IPS-18c (cell line): ENCODE results near the gene SETD1A.

Experiments
- H3K4me3 ChIP-seq: 2 replicates; pipeline ENCODE4 v1.7.0; 2013; ENCODE audit warnings: low read depth, mild to moderate bottlenecking, low read length, moderate library complexity; ENCODE audit not compliant: insufficient read depth
- H3K9me3 ChIP-seq: one replicate; pipeline ENCODE4 v1.6.1; 2013; ENCODE audit warnings: mild to moderate bottlenecking, low read length, moderate library complexity; ENCODE audit not compliant: control insufficient read depth, insufficient read depth

The SETD1A gene

DNA sequence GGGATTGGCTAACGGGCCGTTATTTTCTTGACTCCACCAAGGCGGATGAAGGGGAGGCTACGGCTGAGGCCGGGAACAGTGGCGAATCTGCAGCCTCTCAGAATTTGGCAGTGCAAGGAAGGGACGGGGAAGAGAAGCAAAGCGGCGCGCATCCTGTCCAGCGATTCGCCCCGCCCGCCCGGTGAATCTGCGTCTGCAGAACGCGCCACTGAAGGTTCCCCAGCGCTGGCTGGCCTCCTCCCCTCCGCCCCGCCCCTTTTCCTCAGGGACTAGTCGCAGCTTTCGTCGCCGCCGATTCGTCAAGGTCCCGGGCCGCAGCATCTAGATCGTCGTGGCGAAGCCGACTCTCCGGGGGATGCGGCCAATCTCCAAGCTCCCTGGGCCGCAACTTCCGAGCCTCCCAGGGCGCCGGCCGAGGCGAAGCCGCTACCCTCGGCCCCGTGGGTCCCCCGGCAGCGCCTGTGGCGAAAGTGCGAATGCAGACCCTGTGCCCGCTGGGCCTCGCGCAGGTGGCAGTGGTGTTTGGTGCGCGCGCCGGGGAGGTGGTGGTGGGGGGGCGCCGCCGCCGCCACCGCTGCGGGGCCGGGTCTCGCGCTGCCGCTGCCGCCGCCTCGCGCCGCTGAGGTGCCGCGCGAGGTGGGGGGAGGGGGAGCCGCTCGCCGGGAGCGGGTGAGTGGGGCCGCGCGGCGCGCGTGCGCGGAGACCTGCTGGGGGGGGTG is at the start of gene SETD1A:
SETD1A (plus strand) TSS at position 299 of the 719 bp plus-strand sequence. CDS start 978 bp downstream, outside the sequence.
- peak within 1 kb of the TSS; percentile 100 for H3K4me3 ChIP-seq
- no peaks in the 10 kb centered on the region for H3K9me3 ChIP-seq

DNA sequence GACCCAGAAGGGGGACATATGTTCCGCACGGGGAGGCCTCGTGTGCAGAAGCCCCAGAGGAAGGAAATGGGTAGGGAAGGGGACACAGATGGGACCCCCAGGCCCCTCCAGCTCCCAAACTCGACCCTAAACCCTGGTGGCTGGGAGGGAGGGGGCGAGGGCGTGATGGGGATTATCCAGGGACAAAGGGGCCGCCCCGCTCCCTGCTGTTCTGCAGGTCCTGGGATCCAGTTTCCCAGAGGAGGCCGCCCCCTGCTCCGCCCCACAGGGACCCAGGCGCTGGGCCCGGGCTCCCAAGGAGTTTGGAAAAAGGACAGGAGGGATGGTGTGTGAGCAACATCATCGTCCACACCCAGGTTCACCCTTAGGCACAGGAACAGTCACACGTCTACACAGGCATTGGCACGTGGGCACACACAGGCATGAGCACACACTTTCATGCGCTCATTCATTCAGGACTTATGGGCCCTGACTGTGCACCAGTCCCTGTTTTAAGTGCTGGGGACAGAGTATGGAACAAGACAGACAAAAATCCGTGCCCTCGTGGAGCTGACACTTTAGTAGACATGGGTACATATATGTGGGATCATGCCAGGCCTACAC is 47.0 kb upstream of the SETD1A start:
- Histone ChIP-seq H3K4me3 (no peak overlapping the region), H3K9me3 (no peaks in the 10 kb centered on the region)

DNA sequence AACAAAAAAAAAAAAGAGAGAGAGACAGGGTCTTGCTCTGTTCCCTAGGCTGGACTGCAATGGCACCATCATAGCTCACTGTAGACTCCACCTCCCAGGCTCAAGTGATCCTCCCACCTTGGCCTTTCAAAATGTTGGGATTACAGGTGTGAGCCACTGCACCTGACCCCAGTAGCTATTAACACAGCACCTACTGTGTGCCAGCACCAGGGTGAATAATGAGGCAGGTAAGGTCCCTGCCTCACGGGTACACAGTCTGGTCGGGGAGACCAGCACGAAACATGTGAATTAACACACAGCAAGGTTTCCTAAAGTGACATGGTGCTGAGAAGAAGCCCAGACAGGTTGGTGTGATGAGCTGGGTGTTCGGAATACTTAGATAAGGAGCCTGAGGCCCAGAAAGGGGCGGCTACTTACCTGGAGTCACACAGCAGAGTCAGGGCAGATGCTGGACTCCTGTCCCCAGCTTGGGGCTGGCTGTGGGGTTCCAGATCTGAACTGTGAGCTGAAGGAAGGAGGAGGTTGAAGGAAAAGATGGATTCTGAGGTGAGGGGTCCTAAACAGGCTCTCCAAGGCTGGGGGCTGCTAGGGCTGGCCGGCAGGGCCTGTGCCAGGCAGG is 44.7 kb upstream of the SETD1A start:
- no peak overlapping the region for H3K4me3 ChIP-seq

DNA sequence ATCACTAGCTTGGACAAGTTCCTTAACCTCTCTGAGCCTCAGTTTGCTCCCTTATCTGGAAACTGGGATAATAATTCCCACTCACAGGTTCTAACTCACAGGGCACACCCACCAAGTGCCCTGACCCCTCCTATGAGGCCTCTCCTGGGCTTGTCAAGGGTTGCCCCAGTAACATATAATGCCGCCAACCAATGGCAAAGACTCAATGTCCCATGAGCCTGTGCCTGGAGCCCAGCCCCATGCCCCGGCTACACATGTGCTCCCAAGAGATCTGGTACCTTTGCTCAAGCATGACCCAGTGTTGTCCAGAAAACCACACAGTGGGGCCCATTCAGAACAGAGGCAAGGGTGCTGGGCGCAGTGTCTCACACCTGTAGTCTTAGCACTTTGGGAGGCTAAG is 42.7 kb upstream of the SETD1A start:
- no peaks in the 10 kb centered on the region for H3K9me3 ChIP-seq
- no peak overlapping the region for H3K4me3 ChIP-seq

More for the DNA sequence above, 44.7 kb upstream of the SETD1A start:
- no peaks in the 10 kb centered on the region for H3K9me3 ChIP-seq

DNA sequence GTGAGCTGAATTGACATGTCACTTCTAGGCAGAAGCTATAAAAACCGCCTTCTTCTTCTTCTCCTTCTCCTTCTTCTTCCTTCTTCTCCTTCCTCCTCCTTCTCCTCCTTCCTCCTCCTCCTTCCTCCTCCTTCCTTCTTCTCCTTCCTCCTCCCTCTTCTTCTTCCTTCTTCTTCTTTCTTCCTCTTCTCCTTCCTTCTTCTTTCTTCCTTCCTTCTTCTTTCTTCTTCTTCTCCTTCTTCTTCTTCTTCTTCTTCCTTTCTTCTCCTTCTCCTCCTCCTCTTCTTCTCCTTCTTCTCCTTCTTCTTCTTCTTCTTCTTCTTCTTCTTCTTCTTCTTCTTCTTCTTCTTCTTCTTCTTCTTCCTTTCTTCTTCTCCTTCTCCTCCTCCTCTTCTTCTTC is 38.9 kb upstream of the SETD1A start:
- H3K4me3 ChIP-seq: no peak overlapping the region

DNA sequence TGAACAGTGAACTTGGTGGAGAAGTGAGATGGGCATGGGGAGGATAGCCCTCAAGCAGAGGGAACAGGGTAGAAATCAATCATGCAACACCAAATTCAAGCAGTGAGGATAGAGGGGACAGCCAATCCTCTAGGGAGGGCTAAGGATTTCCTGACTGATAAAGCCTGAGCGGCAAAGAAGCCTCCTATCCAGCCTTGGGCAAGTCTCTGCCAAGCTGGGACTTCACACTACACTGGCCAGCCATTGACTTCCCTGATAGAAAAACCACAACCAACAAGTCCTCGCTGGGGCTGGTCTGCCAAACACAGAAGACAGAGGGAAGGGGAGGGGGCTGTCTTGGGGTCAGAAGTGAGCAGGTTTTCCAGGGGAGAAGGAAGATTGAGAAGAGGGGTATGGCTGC is 36.7 kb upstream of the SETD1A start:
- Histone ChIP-seq H3K9me3 (no peaks in the 10 kb centered on the region), H3K4me3 (no peak overlapping the region)

More for the DNA sequence above, 38.9 kb upstream of the SETD1A start:
- no peaks in the 10 kb centered on the region for H3K9me3 ChIP-seq

DNA sequence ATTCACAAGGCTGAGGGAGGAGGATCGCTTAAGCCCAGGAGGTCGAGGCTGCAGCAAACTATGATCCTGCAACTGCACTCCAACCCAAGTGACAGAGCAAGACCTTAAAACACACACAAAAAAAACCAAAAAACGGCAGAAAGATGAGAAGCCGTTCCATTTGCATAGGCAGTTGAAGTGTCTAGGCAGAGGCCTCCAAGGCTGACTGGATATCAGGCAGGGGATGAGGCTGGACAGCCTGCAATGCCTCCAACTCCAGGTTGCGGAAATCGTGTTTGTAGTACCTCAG is 36.2 kb upstream of the SETD1A start:
- Histone ChIP-seq H3K9me3 (no peaks in the 10 kb centered on the region), H3K4me3 (peak overlapping the region; percentile 90; the same call in 1 of the 2 replicates)

DNA sequence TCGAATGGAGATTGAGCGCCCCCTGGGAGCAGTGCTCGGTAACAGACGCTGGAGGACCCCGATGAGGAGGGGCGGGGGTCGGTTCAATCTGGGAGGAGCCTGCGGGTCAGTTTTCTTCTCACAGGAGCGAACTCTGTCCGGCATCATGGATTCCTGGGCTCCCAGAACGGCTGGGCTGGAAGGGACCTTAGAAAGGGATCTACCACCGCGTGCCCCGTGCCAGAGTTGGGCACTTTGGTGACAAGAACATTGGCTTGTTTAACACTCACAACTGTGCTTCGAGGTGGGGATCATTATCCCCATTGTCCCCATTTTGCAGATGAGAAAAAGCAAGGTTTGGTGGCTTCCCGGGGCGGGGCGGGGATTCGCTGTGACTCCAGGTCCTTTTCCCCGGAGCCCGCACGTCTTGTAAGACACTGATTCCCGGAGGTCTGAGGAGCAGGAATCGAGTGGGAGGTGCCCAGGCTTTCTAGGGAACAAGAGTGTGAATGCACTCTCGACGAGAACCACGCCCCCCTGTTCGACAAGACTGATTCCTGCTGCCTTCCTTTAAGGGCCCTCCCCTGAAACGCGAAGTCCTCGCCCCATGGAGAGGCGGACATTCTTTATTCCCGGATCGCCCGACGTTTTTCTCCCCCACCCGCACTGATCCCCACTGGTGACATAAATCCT is 35.7 kb upstream of the SETD1A start:
- H3K4me3 ChIP-seq: peak overlapping the region; percentile 90
- peaks cover 3% of the 10 kb centered on the region for H3K9me3 ChIP-seq

DNA sequence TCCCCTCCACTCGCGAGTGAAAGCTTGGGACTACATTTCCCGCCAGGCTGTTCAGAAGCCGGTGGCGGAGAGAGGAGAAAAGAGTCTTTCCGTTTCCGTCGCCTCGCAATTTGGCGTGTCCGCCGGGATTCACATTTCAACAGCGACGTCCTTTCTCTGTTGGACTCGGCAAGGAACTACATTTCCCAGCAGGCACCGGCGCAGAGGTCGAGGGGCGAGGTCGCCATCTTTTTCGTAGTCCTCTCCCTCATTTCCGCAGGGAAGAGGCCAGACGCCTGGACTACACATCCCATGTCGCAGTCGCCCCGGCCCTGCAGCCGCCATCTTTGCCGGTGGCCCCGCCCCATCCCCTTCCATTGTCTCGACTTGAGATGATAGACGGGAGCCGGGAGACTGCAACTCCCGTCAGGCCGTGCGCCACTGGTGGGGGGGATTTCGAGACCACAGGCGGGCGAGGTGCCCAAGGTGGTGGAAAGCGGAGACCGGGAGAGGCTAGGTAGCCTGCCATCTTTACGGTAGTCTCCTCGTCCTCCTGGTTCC is 35.1 kb upstream of the SETD1A start:
- Histone ChIP-seq H3K9me3 (peaks cover 3% of the 10 kb centered on the region), H3K4me3 (peak overlapping the region; percentile 90)

DNA sequence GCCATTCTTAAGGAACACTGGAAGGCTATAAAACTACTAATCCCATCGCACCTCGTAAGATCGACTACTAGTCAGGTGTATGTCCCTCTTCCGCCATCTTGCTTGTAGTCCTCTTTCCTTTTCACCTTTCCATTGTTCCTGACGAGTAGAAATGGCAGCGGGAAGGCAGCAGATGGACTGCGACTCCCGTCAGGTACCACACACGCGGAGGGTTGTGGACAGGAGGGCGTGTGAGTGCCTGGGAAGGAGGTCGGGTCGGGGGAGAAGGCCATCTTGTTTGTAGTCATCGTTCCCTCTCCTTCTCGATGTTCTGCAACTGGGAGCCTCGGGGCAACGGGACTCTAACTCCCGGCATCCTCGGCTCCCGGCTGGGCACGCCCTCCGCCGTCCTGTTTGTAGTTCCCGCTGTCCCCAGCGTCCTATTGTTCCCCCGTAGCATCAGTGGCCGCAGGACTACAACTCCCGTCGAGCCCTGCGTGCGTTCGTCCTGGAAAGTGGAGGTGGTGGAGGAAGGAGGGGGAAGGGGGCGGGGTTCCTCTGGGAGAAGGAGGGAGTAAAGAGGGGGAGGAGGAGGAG is 34.5 kb upstream of the SETD1A start:
- H3K9me3 ChIP-seq: peaks cover 3% of the 10 kb centered on the region
- peak overlapping the region; percentile 26 for H3K4me3 ChIP-seq

DNA sequence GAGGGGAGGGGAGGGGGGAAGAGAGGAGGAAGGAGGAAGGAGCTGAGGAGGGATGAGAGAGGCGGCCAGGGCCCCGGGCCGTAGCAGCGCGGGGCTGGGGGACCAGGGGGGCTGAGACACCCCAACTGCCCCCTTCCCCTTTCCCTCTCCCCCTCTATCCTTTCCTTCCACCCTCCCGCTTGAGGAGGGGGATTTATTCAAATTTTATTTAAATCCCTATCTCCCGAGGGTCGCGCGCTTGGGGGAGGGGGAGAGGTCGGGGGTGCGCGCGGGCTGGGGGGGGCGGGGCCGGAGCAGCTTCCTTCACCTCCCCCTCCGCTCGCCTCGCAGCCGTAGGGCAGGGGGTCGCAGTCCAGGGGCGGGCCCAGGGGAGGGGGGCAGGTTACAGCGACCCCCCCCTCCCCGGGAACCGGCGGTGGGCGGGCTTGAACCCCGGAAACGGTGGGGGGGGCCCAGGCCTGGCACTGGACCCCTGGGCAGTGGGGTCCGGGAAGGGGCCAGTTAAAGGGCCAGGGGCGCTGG is 33.9 kb upstream of the SETD1A start, which contains the start of gene FBXL19:
FBXL19 (plus strand) TSS at position 19 of the 522 bp plus-strand sequence. CDS start 2,183 bp downstream, outside the sequence.
- peaks cover 3% of the 10 kb centered on the region for H3K9me3 ChIP-seq
- H3K4me3 ChIP-seq: peak within 1 kb of the TSS; percentile 90

DNA sequence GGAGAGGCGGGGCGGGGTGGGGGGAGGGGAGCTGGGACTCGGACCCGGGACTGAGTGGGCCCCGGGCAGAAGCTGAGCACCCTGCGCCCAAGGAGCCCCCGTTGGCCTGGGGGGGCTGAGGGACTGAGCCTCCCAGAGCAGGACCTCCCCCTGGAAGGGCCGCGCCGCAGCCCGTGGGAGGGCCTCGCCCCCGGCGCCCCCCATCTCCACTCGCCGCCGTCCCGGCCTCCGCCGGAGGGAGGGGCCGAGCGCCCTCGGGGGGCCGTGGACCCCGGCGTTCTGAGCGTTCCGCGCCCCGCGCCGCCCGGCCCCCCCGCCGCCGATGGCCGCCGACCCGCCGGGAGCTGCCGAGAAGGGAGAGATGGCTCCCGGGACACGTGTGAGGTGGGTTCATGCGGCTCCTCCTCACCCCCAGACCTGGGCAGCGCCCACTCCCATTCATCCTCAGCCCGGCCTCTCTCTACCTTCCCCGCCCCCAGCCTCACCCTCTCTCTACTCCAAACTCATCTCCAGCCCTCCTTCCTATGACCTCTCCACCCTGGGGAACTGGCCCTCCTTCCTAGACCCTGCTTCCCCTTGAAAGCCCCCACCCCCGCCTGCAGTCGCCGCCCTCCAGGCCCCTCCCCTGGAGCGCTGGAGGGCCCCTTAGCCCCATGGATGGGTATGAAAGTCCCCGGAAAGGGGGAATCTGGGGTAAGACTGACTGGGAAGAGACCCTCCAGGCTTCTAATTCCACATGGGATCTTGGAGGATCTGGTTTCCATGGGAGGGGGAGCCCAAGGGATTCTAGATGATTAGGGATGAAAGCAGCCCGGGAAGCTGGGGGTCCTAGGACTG is 33.3 kb upstream of the SETD1A start:
- Histone ChIP-seq H3K9me3 (peaks cover 3% of the 10 kb centered on the region), H3K4me3 (peak overlapping the region; percentile 52)

DNA sequence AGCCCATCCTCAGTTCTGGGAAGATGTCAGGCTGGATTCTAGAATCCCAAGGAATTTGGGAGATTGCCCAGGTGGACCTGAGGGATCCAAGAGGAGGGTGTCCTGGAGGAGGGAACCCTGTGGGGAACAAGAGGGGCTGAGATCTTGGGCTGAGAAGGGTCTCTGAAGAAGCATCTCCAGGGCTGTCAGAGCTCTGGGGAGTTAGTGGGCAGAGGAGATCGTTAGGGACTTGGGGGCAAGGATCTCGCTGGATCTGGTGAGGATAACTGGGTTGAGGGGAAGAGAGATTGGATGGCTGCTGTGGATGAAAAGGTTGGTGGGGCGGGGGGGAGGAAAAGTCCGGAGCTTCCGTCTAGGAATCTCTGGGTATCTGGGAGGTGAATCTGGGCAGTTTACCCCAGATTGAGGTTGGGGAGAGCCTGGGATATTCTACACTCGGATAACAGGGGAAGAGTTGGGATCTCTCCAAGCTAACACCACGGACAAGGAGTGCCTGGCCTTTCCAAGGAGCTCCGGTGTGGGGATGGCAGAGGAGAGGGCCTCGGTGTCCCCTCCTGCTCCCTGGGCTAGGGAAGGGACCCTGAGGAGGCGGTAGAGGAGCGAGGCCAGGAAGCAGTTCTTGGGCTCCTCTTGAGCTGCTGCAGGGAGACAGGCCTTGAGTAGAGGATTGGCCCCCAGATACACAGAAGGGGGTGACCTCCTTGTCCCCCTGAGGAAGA is 32.5 kb upstream of the SETD1A start:
- H3K4me3 ChIP-seq: peak overlapping the region; percentile 52
- H3K9me3 ChIP-seq: peaks cover 3% of the 10 kb centered on the region

DNA sequence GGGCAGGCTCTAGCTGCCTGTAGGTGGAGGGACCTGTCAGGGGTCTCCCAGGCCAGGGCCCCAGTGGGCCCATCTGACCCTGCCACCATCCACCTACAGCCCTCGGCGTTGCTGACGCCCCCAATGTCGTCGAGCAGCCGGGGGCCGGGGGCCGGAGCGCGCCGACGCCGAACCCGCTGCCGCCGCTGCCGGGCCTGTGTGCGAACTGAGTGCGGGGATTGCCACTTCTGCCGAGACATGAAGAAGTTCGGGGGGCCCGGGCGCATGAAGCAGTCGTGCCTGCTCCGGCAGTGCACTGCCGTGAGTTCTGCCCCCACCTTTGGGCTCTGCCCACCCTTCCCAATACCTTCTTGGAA is 31.9 kb upstream of the SETD1A start:
- H3K4me3 ChIP-seq: no peak overlapping the region; the same call in 1 of the 2 replicates
- peaks cover 3% of the 10 kb centered on the region for H3K9me3 ChIP-seq

DNA sequence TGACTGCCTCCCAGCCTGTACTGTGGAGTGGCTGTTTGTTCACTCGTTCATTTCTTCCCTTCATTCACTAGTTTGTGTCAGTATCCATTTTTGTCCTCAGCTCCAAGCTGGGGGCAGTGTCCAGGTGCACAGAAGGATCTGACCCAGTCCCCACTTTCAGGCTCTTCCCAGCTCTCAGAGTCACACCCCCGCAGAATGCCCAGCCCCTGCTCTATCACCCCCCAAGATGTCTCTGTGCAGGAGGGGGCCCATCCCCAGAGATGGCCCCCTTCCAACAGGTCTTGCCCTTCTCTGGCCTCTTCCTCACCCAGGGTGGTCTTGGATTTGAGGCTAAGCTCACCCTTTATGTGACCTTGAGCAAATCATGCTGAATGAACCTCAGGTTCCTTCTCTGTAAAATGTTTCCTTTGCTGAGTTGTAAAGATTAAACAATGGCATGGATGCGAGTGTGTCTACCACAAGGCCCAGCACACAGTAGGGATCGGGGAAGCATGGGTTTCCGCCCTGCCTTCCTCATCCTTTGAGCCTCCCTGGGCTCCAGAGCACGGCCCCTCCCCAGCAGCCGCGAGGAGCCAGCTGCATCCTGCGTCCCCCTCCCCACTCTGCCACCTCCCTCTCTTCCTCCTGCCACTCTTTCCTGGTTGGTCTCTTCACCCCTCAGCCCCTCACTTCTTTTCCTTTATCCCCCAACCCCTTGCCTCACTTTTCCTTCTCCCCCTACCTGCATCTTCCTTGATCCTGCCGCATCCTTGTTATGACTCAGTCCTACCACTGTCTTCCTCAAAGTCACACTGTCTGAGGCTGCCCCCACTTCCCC is 31.4 kb upstream of the SETD1A start:
- H3K4me3 ChIP-seq: no peak overlapping the region
- H3K9me3 ChIP-seq: peaks cover 3% of the 10 kb centered on the region
